GM12872 (cell line): ENCODE measurements around the gene UTF1.

Experiments used
- TF ChIP-seq, protein P1 (sequence below): IDR thresholded peaks from 3 replicates; pipeline ENCODE4 v1.5.1; 2011; ENCODE audit warnings: low read depth, mild to moderate bottlenecking, low read length, moderate library complexity; ENCODE audit not compliant: insufficient read depth

Gene UTF1

DNA sequence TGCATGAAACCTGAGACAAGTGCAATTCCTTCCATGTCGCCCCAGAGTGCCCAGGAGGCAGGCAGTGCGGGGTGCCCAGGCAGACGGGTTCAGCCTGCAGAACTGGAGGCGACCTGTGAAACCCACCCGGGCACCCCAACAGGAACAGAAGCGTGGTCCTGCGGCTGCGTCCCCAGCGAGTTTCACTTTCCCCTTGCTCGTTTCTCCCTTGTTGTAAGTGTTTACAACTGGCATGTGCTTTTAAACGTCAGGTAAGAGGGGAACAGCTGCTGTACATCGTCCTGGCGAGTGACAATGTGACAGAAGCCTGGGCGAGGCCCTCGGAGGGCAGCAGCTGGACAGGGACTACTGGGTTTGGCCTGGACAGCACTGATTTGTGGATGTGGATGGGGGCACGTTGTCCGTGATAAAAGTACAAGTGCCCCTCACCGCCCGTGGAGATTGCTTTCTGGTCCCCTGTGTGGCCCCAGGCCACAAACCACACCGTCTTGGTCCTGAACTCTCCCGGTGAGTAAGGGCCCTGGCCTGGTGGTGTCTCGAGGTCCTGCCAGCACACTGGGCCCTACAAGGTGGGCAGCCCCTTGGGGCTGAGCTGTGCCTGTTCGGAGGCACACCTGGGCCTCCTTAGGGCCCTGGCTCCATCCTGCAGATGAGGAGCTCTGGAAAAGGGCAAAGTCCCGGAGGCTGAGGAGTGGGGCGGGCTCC lies 11.6 kb downstream of the UTF1 start:
- TF ChIP-seq, protein P1, sequence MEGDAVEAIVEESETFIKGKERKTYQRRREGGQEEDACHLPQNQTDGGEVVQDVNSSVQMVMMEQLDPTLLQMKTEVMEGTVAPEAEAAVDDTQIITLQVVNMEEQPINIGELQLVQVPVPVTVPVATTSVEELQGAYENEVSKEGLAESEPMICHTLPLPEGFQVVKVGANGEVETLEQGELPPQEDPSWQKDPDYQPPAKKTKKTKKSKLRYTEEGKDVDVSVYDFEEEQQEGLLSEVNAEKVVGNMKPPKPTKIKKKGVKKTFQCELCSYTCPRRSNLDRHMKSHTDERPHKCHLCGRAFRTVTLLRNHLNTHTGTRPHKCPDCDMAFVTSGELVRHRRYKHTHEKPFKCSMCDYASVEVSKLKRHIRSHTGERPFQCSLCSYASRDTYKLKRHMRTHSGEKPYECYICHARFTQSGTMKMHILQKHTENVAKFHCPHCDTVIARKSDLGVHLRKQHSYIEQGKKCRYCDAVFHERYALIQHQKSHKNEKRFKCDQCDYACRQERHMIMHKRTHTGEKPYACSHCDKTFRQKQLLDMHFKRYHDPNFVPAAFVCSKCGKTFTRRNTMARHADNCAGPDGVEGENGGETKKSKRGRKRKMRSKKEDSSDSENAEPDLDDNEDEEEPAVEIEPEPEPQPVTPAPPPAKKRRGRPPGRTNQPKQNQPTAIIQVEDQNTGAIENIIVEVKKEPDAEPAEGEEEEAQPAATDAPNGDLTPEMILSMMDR, result no peak

DNA sequence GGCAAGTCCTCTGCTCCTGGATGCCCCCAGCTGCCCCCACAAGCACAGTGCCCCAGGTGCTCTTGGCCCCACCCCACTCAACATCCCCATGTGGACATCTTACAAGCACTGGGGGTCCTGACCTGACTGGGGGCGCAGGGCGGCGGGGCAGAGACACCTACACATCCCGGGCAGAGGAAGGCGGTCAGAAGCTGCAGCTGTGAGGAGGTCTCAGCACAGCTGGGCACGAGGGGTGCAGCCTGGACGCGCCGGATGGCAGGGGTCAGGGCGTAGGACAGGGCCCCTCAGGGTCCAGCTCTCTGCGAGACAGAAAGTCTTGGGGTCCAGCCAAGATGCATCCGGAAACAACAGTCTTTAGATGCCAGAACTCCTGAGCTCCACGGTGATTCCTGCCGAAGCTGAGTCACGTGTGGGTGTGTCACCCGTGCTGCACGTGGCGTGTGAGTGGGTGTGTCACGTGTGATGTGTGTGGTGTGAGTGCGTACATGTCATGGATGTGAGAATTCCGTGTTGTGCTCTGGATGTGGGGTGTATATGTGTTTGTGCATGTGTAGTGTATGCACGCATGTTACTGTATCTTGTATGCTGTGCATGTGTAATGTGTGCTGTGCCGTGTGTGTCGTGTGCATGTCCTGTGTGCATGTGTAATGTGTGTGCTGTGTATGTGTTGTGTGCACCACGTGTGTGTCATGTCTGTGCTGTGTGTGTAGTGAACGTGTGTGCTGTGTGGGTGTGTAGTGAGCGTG lies 12.8 kb downstream of the UTF1 start:
- TF ChIP-seq, protein P1, result no peak

DNA sequence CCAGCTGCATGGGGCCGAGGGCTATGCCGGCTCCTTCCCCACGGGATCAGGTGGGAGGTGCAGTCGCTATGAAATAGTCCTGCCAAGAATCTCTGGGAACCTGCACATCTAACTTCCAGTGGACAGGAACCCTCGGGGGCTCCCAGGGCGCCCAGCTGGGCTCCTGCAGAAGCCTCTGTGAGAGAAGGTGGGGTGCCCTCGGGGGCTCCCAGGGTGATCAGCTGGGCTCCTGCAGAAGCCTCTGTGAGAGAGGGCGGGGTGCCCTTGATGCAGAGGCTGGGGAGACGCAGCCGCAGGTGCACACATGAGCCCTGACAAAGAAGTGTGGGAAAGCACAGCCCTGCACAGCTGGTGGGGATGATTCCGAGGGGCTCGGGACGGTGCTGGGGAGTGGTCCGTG lies 13.6 kb downstream of the UTF1 start:
- TF ChIP-seq, protein P1, result no peak

DNA sequence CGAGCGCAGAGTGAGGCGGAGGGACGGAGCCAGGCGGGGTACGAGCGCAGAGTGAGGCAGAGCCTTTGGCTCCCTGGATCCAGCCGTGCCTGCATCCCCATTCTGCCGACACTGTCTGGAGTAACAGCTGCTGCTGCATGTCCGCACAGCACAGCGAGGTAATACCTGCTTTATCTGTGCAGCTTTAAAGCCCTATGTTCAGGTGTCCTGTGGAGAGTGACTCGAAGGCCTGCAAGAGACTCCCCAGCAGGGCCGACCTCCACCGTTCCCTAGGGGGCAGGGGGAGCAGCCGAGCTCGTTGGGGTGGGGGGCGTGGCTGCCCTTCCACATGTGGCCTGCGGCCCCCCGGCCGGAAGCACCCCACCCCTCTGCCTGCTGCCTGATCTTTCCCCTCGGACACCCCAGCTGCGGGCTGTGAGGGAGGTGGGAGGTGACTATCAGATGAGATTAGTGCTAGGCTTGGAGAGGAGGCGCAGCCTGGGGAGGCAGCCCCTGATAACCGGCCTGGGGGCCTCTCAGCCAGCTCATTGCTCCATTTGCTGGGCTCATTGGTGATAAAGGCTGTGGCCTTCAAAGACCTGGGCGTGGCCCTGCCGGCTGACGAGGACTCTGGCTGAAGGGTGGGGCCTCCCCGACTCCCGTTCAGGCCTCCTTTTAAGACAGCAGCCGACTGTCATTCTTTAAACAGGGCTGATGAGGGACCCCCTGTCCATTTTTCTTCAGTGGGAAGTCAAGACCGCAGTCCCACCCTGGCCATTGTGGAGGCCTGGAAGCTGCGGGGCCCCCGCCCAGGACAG lies 15.6 kb downstream of the UTF1 start:
- TF ChIP-seq, protein P1, result no peak

DNA sequence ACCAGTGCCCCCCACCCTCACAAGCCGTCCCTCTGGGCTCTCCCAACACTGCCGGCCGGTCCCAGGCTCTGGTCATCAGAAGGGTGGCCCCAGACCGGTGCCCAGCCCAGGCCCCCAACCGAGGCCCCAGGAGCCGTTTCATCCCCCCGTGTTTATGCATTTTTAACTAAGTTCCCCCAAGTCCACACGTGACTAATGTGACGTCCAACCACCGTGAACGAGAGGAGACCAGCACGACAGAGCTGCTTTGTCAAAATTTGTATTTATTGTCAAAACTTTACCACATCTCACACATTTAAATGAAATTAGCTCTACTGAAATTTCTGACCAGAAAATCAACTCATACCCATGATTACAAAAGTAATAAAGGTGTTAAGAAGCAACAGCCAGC lies 16.2 kb downstream of the UTF1 start:
- TF ChIP-seq, protein P1, result no peak

DNA sequence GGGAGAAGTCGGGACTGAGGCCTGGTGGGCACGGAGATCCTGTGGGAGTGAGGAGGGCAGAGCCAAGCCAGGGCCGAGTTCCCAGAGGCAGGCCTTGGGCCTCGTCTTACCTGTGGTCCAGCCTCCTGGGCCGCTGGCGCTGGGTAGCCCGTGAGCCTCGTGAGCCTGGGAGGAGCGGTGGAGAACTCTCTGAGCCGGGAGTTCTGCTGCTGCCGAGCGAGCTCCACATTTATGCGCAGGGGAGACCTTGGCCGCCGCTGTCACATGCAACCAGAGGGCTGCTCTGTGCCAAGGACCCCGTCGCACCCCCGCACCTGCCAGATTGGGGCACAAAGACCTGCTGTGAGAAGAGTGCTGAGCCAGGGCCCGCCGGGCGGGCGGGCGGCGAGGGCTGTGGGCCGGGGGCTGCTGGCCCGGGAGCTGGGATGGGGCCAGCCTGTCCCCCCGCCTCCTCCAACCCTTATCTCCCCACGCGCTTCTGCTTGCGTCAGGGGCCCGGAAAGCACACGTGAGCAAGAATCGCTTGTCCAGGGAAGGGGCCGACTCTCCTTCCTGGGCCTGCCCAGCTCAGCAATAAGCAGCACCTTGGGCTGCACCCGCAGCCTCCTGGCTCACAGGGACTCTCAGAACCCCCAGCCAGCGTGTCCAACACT lies 17.8 kb downstream of the UTF1 start:
- TF ChIP-seq, protein P1, result no peak

DNA sequence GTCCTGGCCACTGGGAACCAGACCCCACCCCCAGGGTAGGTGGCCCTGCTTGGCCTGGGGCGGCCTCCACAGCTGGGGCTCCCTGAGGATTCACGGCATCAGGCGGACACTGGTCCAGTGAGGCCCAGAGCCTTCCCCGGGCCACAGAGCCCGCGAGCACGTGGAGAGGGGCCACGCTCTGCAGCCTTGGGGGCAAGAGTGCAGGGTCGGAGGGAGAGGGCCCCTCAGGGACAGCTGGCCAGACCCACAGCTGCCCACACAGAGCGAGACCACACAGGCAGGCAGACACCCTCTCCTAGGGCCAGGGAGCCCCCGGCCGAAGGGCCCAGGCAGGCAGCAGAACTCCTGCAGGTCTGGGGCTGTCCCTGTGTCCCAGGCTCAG lies 18.3 kb downstream of the UTF1 start:
- TF ChIP-seq, protein P1, result no peak
